GM11168 (cell line): ENCODE data around the gene SNX21.
"Not testable (repeated sequence)": the region's sequence is repeated elsewhere in the genome, so short reads cannot be mapped to it uniquely, and the experiment has no call there.

ENCODE experiments used
- in situ Hi-C: fragments of 300-500 bp; cut with MboI; formaldehyde crosslinking; loops from one replicate; pipeline ENCODE4 v1.12.0; 2022; ENCODE audit warnings: low sequenced_read_pairs; ENCODE audit not compliant: unreplicated experiment

SNX21 gene

DNA sequence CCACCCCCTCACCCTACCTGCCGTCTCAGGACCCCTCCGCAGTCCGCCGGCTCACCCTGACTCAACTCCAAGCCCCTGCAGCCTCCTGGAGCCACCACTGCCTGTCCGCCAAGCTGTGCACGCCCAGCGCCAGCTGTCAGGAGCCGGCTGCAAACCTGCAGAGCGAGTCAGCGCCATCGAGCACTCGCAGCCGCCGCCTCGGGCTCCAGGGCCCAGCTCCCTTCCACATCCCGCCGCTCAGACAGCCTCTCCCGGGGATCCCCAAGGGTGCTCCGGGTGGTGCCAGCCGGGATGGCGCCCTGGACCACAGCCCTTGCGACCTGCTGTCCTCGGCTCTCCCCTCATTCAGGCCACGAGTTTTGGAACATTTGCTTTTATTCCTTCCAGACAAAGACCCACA is 10.7 kb upstream of the SNX21 start:
- in situ Hi-C loops: no loop called here

DNA sequence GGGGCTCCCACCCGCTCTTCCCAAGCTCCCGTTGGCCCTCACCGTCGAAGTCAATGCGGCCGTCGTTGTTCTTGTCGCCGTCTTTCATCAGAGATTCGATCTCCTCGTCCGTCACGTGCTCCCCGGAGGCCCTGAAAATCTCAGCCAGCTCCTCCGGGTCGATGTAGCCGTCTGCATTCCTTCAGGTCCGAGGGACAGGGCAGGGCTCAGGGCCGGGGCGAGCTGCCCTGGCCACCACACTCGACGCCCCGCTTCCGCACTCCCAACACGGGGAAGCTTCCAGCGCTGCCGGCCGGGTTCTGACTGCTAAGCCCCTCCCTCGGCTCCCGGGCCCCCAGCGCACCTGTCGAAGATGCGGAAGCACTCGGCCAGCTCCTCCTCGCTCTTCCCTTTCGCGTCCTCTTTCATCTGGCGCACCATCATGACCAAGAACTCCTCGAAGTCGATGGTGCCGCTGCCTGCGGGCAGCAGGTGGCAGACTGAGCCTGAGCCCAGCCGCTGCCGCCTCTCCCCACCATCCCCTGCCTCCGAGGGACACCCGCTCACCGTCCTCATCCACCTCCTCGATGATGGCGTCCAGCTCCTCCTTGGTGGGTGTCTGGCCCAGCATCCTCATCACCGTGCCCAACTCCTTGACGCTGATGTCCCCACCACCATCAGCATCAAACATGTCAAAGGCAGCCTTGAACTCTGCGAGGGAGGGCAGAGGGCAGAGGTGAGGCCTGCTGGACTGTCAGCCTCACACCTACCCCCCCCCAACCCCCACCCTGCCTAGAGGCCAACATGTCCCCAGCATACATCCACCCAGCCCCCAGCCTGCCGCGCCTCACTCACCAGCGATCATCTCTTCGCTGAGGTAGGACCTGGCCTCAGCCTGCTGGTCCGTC is 9.4 kb upstream of the SNX21 start:
- in situ Hi-C loops: no loop called here

DNA sequence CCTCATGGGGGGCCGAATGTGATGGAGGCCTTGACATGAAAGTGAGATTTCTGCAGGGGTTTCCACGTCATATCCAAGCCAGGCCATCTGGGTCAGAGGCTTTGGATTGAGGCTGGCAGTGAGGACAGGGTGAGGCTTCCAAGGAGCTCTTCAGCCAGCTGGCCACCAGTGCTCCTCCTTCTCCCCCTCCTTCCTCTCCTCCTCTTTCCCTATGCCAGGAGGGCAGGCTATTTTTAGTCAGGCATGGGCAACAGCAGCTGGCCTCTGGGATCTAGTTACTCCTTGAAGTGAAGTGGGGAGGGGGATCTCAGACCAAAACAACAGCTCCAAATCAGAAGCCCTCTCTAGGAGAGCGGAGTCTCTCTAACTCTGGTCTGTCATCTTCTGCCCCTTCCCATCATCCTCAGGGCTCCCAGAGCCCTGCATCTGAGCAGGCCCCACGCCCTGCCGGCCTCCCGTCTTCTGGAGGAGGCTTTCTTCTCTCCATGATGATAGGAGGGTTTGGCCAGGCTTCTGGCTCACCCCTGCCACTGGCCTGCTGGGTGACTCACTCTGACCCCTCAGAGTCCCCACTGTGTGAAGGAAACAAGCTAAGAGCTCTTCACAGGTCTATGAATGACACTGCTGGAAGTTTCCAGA is 7.1 kb upstream of the SNX21 start:
- in situ Hi-C loops: no loop called here

DNA sequence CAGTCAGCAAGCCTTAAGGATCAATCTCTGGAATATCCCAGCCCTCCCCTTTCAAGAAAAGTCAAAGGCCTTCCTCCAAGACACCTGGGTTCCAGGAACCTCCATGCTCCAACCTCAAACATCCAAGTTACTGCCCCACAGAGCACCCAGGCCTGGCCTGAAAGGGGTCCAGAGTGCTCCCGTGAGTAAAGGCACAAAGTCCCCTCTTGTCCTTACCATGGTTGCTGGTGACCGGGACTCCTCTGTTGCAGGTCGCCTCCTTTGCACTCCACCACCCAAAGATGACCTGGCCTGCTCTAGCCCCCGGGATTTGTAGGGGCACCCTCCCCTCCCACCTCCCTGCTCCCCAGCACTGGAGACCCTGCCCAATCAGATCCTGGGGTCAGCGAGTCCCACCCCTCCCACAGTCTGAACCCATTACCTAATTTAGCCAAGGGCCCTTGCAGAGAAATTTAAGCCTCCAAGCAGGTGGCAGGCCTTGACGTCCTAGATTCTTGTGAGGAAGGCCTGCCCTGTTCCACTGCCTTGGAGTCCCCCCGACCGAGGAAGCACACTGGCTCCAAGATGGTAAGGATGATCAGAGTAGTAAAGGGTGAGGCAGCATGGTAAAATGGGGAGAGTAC is 6.5 kb upstream of the SNX21 start, which contains the start of gene TNNC2:
Gene TNNC2 (minus strand): TSS at position 283 of the 623 bp plus-strand sequence. CDS start 64 bp downstream, at position 219.
- in situ Hi-C loops: no loop called here

DNA sequence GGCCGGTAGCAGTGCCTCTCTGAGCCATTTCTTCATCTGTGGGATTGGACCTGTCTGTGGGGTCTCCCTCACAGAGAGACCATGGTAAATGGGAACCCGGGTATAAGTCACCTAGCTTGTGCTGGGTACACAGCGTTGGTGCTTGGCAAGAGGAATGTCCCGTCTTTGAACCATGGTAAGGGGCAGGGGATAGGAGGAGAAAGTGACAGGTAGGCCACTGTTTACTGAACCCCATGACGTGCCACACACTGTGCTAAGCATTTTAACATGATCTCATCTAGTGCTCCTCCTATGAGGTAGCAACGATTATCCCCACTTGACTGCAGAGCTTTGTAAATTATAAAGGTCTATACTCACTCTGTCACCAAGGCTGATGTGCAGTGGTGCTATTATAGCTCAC is 5.9 kb upstream of the SNX21 start:
- in situ Hi-C loops: no loop called here

DNA sequence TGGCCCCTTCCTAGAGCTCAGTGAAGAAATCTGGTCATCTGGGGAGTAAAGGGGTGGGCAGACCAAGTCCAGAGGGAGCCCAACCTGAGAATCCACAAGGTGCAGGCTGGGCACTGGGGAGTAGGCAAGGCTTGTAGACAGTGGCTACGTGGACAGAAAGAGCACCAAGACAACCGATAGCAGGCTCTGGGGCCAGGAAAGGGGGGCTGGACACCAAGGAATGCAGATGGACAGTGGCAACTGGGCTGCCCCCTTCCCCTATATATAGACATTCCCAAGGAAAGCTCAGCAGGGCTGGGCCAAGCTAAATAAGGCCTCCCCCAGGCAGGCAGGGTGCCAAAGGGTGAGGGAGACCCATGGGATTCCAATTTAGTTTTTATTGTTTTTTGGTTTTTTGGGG is 5.0 kb upstream of the SNX21 start:
- in situ Hi-C loops: no loop called here

DNA sequence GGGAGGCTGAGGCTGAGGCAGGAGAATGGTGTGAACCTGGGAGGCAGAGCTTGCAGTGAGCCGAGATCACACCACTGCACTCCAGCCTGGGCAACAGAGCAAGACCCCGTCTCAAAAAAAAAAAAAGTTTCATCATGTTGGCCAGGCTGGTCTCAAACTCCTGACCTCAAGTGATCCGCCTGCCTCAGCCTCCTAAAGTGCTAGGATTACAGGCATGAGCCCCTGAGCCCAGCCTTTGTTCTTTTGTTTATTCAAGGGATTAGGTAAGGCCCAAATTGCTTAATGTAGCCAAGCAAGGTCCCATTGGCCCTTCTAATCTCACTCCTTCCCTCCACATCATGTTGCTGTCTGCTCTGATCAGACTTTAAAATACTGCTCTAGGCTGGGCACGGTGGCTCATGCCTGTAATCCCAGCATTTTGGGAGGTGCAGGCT is 3.9 kb upstream of the SNX21 start:
- in situ Hi-C loops: not testable (repeated sequence)

DNA sequence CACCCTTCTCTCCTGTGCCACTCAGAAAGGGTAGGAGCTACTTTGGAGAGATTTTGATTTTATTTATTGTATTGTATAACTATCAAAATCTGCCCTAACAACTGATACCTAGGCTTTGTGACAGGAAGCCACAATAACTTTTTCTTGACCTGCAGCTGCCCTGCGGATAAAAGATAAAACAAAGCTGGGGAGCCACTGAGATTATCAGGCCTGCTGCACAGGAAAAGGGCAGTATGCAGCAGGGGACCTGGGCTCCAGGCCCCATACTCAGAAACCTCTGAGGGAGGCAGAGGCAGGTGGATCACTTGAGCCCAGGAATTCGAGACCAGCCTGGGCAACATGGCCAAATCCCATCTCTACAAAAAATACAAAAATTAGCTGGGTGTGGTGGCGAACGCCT is 980 bp upstream of the SNX21 start:
- in situ Hi-C loops: no loop called here

DNA sequence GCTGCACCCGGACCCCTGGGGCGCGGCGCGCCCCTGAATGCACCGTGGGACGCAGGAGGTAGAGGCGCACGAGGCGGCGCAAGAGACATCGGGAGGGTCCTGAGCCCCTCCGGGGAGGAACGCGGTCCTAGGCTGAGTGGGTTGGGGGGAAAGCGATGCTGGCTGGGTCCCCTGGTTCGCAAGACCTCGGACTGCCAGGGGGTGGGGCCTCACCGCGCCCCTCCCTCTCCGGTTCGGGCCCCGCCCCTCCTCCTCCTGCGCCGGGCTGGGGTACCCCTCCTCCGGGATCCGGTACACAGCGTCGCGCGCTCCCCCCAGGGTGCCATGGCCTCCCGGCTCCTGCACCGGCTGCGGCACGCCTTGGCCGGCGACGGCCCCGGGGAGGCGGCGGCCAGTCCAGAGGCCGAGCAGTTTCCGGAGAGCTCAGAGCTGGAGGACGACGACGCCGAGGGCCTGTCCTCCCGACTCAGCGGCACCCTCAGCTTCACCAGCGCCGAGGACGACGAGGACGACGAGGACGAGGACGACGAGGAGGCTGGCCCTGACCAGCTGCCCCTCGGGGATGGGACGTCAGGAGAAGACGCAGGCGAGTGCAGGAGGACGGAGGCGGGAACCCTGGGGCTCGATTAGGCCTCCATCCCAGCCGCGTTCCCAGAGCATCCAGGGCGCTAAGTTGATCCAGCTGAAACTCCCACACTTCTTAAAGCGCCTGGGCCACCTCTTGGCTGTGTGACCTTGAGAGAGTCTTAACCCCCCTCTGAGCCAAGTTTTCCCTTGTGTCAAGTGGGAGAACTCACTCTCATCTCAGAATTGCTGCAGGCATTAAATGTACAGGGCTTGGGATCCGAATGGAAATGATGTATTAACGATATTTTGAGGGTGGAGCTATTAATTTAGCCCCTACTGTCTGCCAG is 541 bp downstream of the SNX21 start:
- in situ Hi-C loops: no loop called here

DNA sequence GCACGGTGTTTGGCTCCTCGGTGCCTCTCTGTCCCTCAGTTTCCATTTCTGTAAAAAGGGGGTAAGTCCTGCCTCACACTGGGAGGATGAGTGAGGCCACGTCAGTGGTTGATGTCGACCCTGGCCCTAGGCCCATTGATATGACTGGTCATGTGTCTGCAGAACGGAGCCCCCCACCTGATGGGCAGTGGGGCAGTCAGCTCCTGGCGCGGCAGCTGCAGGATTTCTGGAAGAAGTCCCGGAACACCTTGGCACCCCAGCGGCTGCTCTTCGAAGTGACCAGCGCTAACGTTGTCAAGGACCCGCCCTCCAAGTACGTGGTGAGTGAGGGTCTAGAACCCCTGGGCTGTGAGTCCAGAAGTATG is 1.2 kb downstream of the SNX21 start:
- in situ Hi-C loops: no loop called here

DNA sequence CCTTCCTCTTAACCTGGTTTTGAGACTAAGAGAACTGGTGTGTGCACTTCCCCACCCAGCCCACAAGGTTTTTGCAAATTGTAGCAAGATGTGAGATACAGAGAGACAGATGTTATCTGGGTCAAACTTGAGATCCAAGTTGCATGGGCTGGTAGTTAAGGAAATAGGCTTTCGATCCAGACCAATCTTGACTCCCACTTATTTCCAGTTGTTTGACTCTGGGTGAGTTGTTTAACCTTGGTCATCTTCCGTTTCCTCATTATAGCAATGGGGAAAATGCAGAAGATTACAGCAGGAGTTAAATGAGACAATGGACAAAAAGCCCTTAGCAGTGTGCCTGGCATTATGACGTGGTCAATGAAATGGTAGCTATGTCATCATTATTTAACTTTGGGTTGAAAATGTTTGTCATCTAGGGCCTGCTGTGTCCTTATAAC is 1.7 kb downstream of the SNX21 start:
- in situ Hi-C loops: no loop called here

DNA sequence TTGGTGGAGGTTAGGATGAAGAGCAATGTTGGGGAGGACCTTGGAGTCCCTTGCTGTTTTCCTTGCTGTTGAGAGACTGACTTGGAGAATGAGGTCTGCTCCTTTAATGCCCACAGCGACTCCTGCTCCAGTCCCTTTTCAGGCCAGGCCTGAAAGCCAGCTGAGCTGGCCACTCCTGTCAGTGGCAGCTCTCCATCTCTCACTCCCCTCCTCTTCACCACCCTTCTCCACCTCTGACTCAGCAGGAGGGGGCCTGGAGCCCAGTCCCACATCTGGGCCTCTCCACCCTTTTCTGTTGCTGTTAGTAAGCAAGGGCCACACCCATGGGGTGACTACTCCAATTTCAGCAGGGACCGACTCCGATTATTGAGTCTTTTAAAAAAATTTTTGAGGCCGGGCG is 2.2 kb downstream of the SNX21 start:
- in situ Hi-C loops: no loop called here

DNA sequence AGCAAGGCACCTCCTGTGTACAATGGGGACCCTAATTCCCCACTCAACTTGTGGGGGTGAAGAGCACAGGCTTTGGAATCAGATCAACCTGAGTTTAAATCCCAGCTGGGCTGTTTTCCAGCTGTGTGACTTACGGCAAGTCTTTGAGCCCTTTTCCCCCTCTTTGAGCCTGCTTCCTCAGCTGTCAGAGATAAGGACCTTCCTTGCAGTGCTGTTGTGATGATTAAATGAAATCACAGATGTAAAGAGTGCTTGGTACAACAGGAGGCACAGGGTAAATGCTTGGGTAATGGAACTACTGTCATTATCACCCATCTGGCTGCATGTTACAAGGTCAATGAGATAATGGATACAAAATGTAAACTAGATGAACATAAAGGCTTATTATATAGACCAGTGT is 3.2 kb downstream of the SNX21 start:
- in situ Hi-C loops: no loop called here

DNA sequence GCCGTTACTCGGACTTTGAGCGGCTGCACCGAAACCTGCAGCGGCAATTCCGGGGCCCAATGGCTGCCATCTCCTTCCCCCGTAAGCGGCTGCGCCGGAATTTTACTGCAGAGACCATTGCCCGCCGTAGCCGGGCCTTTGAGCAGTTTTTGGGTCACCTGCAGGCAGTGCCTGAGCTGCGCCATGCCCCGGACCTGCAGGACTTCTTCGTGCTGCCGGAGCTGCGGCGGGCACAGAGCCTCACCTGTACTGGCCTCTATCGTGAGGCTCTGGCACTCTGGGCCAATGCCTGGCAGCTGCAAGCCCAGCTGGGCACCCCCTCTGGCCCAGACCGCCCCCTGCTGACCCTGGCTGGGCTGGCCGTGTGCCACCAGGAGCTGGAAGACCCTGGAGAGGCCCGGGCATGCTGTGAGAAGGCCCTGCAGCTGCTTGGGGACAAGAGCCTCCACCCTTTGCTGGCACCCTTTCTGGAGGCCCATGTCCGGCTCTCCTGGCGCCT is 7.2 kb downstream of the SNX21 start:
- in situ Hi-C loops: no loop called here

DNA sequence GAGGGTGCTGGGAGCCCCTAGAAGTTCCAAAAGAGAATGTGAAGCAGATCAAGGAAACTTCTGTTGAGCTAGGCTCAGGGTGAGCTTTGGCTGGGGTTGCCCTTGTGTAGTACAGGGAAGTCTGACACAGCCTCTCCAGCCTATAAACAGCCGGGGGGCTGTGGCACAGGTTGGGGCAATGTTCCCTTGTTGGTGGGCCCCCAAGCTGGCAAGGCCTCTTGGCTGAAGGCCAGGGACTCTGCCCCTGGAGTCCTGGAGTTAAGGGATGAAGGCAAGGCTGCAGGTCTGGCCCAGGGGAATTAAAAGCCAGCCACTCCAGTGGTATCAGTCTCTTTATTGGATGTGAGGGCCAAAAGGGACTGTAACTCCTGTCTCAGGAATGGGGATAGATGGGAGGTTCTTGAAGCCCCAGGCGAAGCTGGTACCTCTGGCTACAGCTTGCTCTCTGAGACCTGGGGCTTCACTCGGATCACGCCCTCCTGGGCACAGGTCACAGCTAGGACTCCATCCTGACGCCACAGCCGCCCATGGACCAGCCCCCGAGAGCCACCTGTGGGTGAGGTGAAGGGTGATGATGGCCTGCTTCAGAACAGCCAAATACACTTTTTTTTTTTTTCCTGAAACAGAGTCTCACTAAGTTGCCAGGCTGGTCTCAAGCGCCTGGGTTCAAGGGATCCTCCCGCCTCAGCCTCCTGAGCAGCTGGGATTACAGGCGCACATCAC is 8.0 kb downstream of the SNX21 start:
- in situ Hi-C loops: no loop called here

DNA sequence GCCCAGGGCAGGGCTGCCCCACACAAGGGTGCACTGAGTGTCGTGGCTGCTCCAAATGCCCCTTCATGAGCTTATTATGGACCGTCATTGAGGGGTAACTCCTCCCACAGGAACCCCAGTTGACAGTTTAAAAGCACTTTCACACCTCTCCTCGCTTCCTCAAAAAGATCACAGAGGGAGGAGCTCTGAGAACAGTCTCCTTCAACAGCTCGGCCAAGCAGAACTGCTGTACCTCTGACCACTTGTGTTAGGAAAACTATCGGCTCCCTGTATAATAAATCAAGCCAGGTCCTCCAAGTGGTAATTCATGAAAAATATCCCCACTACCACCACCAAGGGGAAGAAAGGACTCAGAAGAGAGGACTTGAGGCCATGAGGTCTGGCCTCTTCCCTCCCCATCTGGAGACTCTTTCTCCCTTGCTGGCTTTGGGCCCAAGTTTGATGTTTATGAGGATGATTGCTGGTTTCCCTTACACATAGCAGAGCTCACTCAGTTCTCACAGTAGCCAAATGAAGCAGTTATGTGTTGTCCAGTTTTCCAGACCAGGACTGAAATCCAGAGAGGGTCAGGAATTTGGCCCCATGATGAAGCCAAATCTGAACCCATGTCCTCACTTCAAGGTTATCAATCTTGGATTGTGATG is 8.7 kb downstream of the SNX21 start:
- in situ Hi-C loops: no loop called here

DNA sequence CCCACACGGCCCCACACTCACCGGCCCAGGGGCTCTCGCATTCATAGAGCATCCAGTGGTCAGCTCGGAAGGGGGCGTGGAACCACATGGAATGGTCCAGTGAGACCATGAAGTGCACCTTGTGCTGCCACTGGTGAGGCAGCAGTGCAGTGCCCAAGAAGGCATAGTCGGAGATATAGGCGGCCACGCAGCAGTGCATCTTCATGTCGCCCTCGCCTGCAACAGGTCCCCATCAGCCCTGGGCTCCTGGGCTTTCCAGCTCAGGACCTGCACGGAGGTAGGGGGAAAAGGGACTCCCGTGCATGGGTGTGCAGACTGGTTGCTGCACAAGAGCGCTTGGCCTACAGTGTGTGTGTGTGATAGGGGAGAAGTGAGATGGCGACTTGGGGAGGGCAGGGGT is 9.9 kb downstream of the SNX21 start:
- in situ Hi-C loops: no loop called here

DNA sequence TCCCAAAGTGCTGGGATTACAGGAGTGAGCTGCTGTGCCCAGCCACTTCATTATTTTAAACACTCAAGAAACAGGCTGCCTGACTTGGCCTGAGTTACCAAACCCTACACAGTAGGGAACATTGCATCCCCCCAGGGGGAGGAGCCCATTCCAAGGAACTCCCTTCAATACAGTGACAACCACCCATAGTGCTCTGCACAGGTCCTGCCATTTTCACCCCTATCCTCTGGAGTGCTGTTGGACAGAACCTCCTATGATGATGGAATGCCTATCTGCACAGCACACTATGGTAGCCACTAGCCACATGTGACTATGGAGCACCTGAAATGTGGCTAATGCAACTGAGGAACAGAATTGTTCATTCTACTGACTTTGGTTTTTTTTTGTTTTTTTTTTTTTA is 11.9 kb downstream of the SNX21 start:
- in situ Hi-C loops: no loop called here

DNA sequence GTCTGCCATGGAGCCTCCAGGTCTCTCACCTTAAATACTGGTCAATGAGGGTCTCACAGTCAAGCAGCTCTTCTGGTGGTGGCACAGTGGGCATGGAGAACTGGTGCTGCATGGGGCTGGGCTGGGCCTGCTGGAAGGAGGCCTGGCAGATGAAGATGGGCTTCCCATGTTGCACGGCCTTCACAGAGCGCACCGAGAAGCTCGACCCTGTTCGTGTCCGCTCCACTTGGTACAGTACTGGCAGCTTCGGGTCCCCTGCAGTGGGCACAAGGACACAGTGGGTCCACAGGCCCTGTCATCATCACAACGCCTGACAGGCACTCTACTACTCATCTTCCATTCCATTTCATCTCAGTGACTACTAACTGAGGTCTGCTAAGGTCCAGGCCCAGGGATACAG is 14.8 kb downstream of the SNX21 start:
- in situ Hi-C loops: no loop called here
